ENCODE data around the gene NFE2L1. TPM values are rescaled to one million over a fixed set of nuclear protein-coding genes. Genes with fewer than 3 reads are reported as not detected.
"Not testable (repeated sequence)": the region's sequence is repeated elsewhere in the genome, so short reads cannot be mapped to it uniquely, and the experiment has no call there.

The NFE2L1 gene
- total RNA-seq, 2 donors from 2014 or later = 39.4 to 74.2 TPM

DNA sequence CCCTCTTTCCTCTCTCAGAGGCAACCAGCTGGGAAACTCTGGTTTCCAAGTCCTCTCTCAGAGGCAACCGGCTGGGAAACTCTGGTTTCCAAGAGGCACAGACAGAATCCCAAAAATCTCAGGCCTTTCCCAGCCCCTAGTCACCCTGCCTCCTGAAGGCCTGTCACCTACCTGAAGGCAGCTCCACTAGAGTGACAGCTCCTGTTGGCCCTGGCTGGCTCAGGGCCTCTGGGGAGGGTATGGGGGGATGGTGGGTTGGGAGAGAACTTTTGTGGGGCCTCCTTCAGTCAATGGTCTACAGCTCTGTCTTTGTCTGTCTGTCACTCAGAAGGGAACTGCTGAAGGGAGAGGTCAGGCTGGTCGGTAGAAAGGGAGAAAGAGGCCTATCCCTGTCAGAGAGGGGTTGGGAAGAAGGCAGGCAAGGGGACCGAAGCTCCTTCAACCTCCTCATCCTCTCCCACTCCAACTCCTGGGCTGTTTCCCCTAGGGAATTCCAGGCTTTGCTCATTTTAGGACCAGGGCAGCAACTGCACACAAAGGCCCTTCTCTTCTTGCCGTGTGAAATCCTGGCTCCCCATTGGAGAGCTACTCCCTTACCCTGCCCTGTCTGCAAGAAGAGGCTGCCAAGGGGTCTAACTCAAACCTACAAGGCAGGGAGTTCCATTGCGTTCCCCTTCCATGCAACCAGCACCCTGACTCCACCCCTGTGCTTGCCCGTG, 34.1 kb upstream of the NFE2L1 start:
- TF ChIP-seq POLR2A (IDR thresholded peaks at IDR 0.05) (no peak), CTCF (IDR thresholded peaks at IDR 0.05) (no peak)
- no peak for ATAC-seq
- Histone ChIP-seq H3K9me3 (no peaks in the 10 kb centered on the region), H3K36me3 (replicated peaks in 1 of 2; ENCODE audit: insufficient read depth in 1 of 2, low read depth in 2 of 2) (no peaks in the 10 kb centered on the region), H3K4me3 (no peak overlapping the region), H3K27ac (no peak overlapping the region), H3K4me1 (peaks cover 8% of the 10 kb centered on the region), H3K27me3 (no peaks in the 10 kb centered on the region)
- WGBS, 2 donors = 82% methylated on average over 6 of the region's 6 CpGs
- DNase-seq = no peak
- intact Hi-C loops (cut with DNase I) = loop anchor here (10.0 kb wide), 1 partner anchor 179 kb away; the partner anchor contains the start of genes LRRC46 and MRPL10

DNA sequence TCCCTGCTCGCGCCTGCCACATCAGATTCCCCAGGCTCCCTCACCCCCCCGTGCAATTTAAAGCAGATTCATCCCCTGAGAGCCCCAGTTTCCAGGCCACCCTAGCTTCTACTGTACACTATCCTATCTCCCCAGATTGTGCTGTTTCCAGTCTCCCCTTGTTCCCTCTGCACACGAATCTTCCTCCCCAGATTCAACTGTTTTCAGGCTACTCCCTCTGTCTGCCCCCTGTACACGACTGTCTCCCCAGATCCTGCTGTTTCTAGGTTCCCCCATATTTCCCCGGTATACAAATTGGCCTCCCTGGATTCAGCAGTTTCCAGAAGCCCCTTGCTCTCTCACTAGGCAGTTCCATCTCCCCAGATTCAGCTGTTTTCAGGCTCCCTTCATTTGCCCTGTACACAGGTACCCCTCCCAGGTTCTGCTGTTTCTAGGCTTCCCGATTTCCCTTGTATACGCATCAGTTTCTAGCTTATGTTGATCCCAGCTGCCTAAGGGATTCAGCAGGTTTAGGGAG, 33.5 kb upstream of the NFE2L1 start:
- Histone ChIP-seq H3K4me1 (peaks cover 8% of the 10 kb centered on the region), H3K27me3 (no peaks in the 10 kb centered on the region)
- DNase-seq = no peak

GRCh38 chr17:48016112-48016511, 32.0 kb upstream of the NFE2L1 start:
- no peak overlapping the region for H3K27ac ChIP-seq

More for the DNA sequence above, 33.5 kb upstream of the NFE2L1 start:
- no peaks in the 10 kb centered on the region for H3K9me3 ChIP-seq
- intact Hi-C loops (cut with DNase I) = loop anchor here (5.0 to 10.0 kb wide), 2 partner anchors 32 to 180 kb away; partner anchors contain the start of genes LRRC46 and MRPL10
- no peak overlapping the region for H3K4me3 ChIP-seq
- 69% methylated on average over 8 of the region's 8 CpGs for WGBS, 2 donors
- TF ChIP-seq CTCF (IDR thresholded peaks at IDR 0.05) (no peak), POLR2A (IDR thresholded peaks at IDR 0.05) (no peak)
- no peak for ATAC-seq
- H3K36me3 ChIP-seq (replicated peaks in 1 of 2; ENCODE audit: insufficient read depth in 1 of 2, low read depth in 2 of 2) = no peaks in the 10 kb centered on the region
- H3K27ac ChIP-seq = no peak overlapping the region

DNA sequence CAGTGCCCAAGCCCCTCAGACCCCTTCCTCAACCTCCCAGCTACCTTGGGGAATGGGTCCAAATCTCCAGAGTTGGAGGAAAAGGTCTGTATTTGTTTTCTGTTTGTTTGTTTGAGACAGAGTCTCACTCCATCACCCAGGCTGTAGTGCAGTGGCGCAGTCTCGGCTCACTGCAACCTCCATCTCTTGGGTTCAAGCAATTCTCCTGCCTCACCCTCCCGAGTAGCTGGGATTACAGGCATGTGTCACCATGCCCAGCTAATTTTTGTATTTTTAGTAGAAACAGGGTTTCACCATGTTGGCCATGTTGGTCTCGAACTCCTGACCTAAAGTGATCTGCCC, 30.4 kb upstream of the NFE2L1 start:
- intact Hi-C loops (cut with DNase I) = loop anchor here (5.0 to 10.0 kb wide), 2 partner anchors 35 to 183 kb away; partner anchors contain the start of genes LRRC46 and MRPL10
- H3K27me3 ChIP-seq; ATAC-seq; H3K9me3 ChIP-seq; H3K4me1 ChIP-seq; H3K27ac ChIP-seq; H3K4me3 ChIP-seq; DNase-seq; H3K36me3 ChIP-seq (replicated peaks in 1 of 2; ENCODE audit: insufficient read depth in 1 of 2, low read depth in 2 of 2): not testable (repeated sequence)
- 81 to 86% methylated on average over 4 of the region's 4 CpGs for WGBS, 2 donors

More at GRCh38 chr17:48016112-48016511, 32.0 kb upstream of the NFE2L1 start:
- intact Hi-C loops (cut with DNase I) = loop anchor here (5.0 to 10.0 kb wide), 2 partner anchors 34 to 181 kb away; partner anchors contain the start of genes LRRC46 and MRPL10
- H3K4me1 ChIP-seq = peaks cover 8% of the 10 kb centered on the region
- H3K27me3 ChIP-seq = no peaks in the 10 kb centered on the region
- no peaks in the 10 kb centered on the region for H3K9me3 ChIP-seq
- DNase-seq (no peak), ATAC-seq (no peak)
- no peaks in the 10 kb centered on the region for H3K36me3 ChIP-seq (replicated peaks in 1 of 2; ENCODE audit: insufficient read depth in 1 of 2, low read depth in 2 of 2)
- TF ChIP-seq POLR2A (IDR thresholded peaks at IDR 0.05) = no peak
- TF ChIP-seq CTCF (IDR thresholded peaks at IDR 0.05) = no peak
- WGBS, 2 donors = 71 to 83% methylated on average over 2 of the region's 2 CpGs
- no peak overlapping the region for H3K4me3 ChIP-seq

DNA sequence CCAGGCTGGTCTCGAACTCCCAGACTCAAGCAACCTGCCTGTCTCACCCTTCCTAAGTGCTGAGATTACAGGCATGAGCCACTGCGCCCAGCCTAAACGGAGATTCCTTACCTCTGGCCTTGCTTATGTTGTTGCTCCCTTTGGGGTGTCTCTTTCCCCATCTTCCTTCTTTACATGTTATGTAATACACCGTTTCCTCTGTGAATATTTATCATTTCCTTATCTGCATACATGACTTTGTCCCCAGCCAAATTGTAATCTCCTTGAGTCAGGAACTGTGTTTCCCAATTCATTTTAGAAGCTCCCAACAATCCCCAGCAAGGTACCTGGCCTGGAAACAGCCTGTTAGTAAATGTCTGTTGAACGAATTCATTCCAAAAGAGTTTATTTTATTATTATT, 26.2 kb upstream of the NFE2L1 start:
- Histone ChIP-seq H3K27me3 (no peaks in the 10 kb centered on the region), H3K9me3 (no peaks in the 10 kb centered on the region), H3K4me3 (no peak overlapping the region), H3K4me1 (peaks cover 37% of the 10 kb centered on the region), H3K36me3 (replicated peaks in 1 of 2; ENCODE audit: insufficient read depth in 1 of 2, low read depth in 2 of 2) (no peaks in the 10 kb centered on the region), H3K27ac (no peak overlapping the region)
- no peak for ATAC-seq
- DNase-seq = no peak
- intact Hi-C loops (cut with DNase I) = no loop called here
- WGBS, 2 donors = 57 to 58% methylated on average over 5 of the region's 5 CpGs
- TF ChIP-seq POLR2A (IDR thresholded peaks at IDR 0.05) (no peak), CTCF (IDR thresholded peaks at IDR 0.05) (no peak)
